Measurements from ENCODE around the gene SPAG17. TPM values are rescaled to one million over a fixed set of nuclear protein-coding genes. Genes with fewer than 3 reads are reported as not detected.

The SPAG17 gene
- total RNA-seq, 1 donor from 2014 or later = 0.52 TPM

DNA sequence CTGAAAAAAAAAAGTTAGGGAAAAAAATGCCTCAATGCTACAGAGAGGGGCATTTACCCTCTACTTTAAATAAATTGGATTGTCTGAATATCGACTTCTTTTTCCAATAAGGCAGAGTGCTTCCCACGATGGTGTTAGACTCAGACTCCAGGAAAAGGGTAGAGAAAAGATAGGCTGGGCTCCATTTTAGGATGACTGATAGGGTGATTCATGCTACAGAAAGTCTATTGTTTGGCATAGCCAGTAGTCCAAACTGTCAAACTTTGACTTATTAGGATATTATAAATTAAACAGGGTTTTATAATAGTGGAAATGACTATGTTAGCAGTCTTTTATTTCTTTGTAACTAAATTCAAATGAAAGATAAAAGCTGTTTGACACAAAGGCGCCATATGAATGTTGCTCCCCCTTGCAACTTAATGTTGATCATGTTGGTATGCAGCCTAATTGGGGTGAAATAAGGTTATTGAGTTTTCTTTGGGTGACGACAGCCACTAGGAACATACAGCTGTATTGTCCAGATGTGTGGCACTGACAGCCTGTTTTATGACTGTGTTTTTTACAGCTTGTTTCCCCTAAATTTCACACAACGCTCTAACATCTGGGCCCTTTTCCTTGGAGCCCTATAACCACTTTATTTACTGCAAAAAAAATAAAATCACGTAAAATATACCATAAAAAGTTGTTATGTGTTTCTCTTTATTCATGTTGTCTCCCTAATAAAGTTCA lies 69.3 kb downstream of the SPAG17 start:
- no peaks in the 10 kb centered on the region for H3K36me3 ChIP-seq (ENCODE audit: control insufficient read depth in 3 of 3, insufficient read depth in 3 of 3, low read length in 3 of 3)
- no peak overlapping the region for H3K9ac ChIP-seq (ENCODE audit: low read depth in 1 of 3, low read length in 3 of 3)
- peak overlapping the region; percentile 20 for H3K27ac ChIP-seq (ENCODE audit: low read depth, low read length)

DNA sequence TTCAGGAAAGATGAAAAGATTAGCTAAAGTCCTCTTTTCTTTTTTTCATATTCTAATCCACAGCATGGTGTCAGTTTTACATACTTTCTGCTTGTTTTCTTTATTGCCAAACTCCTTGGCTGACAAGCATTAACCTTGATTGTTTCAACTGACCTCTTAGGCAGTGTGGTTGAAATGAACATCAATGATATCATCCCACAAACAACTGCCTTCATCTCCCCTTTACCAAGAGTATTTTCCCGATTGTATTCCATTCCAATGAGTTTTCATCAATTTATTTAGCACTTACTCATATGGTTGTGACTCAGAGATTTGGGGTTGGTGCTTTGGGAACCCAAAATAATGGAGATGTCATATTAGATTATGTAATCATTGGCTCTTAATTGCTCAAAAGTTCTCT lies 71.8 kb downstream of the SPAG17 start:
- Histone ChIP-seq H3K4me1 (ENCODE audit: control insufficient read depth in 3 of 3, insufficient read depth in 3 of 3, low read length in 3 of 3) (peaks cover 0 to 6% (median 3%) of the 10 kb centered on the region in 3 donors), H3K4me3 (ENCODE audit: low read length in 3 of 3) (no peak overlapping the region), H3K36me3 (ENCODE audit: control insufficient read depth in 3 of 3, insufficient read depth in 3 of 3, low read length in 3 of 3) (no peaks in the 10 kb centered on the region), H3K9me3 (ENCODE audit: control insufficient read depth in 3 of 3, low read length in 3 of 3) (no peaks in the 10 kb centered on the region), H3K9ac (ENCODE audit: low read depth in 1 of 3, low read length in 3 of 3) (no peak overlapping the region), H3K27me3 (ENCODE audit: control insufficient read depth in 3 of 3, insufficient read depth in 3 of 3, low read length in 3 of 3) (no peaks in the 10 kb centered on the region), H3K27ac (ENCODE audit: low read depth, low read length) (no peak overlapping the region)

More for the DNA sequence above, 69.3 kb downstream of the SPAG17 start:
- H3K9me3 ChIP-seq (ENCODE audit: control insufficient read depth in 3 of 3, low read length in 3 of 3) = no peaks in the 10 kb centered on the region
- no peak overlapping the region for H3K4me3 ChIP-seq (ENCODE audit: low read length in 3 of 3)
- no peaks in the 10 kb centered on the region for H3K27me3 ChIP-seq (ENCODE audit: control insufficient read depth in 3 of 3, insufficient read depth in 3 of 3, low read length in 3 of 3)
- peaks cover 0 to 12% (median 3%) of the 10 kb centered on the region in 3 donors for H3K4me1 ChIP-seq (ENCODE audit: control insufficient read depth in 3 of 3, insufficient read depth in 3 of 3, low read length in 3 of 3)

DNA sequence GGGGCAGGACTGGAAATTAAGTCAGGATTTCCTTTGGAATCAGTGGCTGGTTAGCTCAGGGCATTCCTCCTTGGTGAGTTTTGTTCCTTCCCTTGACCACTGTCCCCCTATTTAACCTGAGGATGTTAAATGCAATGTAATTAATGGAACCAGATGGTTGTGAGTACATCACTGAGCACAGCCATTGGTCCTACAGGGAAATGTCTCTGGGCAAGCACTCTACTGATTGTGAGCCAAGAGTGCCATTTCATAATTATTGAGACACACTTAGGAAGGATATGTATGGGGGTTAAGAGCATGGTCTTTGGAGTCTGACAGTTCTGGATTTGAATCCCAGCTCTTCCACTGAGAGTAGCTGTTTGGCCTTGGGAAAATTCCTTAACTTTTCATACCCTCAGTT lies 74.4 kb downstream of the SPAG17 start:
- H3K9ac ChIP-seq (ENCODE audit: low read depth in 1 of 3, low read length in 3 of 3) = no peak overlapping the region
- no peaks in the 10 kb centered on the region for H3K9me3 ChIP-seq (ENCODE audit: control insufficient read depth in 3 of 3, low read length in 3 of 3)
- no peaks in the 10 kb centered on the region for H3K27me3 ChIP-seq (ENCODE audit: control insufficient read depth in 3 of 3, insufficient read depth in 3 of 3, low read length in 3 of 3)
- no peak overlapping the region for H3K27ac ChIP-seq (ENCODE audit: low read depth, low read length)
- no peaks in the 10 kb centered on the region for H3K4me1 ChIP-seq (ENCODE audit: control insufficient read depth in 3 of 3, insufficient read depth in 3 of 3, low read length in 3 of 3)
- no peaks in the 10 kb centered on the region for H3K36me3 ChIP-seq (ENCODE audit: control insufficient read depth in 3 of 3, insufficient read depth in 3 of 3, low read length in 3 of 3)
- H3K4me3 ChIP-seq (ENCODE audit: low read length in 3 of 3) = no peak overlapping the region

- Histone ChIP-seq H3K27ac (ENCODE audit: low read depth, low read length) (no peak overlapping the region), H3K4me3 (ENCODE audit: low read length in 3 of 3) (no peak overlapping the region), H3K4me1 (ENCODE audit: control insufficient read depth in 3 of 3, insufficient read depth in 3 of 3, low read length in 3 of 3) (peaks cover 0 to 3% (median 0%) of the 10 kb centered on the region in 3 donors)
Observed at GRCh38 chr1:118104951-118105350, 80.1 kb downstream of the SPAG17 start.

GRCh38 chr1:118102445-118102844 lies 82.6 kb downstream of the SPAG17 start:
- H3K4me3 ChIP-seq (ENCODE audit: low read length in 3 of 3) = no peak overlapping the region
- no peaks in the 10 kb centered on the region for H3K9me3 ChIP-seq (ENCODE audit: control insufficient read depth in 3 of 3, low read length in 3 of 3)
- H3K4me1 ChIP-seq (ENCODE audit: control insufficient read depth in 3 of 3, insufficient read depth in 3 of 3, low read length in 3 of 3) = peaks cover 0 to 3% (median 0%) of the 10 kb centered on the region in 3 donors
- H3K27me3 ChIP-seq (ENCODE audit: control insufficient read depth in 3 of 3, insufficient read depth in 3 of 3, low read length in 3 of 3) = no peaks in the 10 kb centered on the region
- H3K27ac ChIP-seq (ENCODE audit: low read depth, low read length) = no peak overlapping the region
- no peak overlapping the region for H3K9ac ChIP-seq (ENCODE audit: low read depth in 1 of 3, low read length in 3 of 3)
- no peaks in the 10 kb centered on the region for H3K36me3 ChIP-seq (ENCODE audit: control insufficient read depth in 3 of 3, insufficient read depth in 3 of 3, low read length in 3 of 3)

More at GRCh38 chr1:118104951-118105350, 80.1 kb downstream of the SPAG17 start:
- Histone ChIP-seq H3K36me3 (ENCODE audit: control insufficient read depth in 3 of 3, insufficient read depth in 3 of 3, low read length in 3 of 3) (no peaks in the 10 kb centered on the region), H3K27me3 (ENCODE audit: control insufficient read depth in 3 of 3, insufficient read depth in 3 of 3, low read length in 3 of 3) (no peaks in the 10 kb centered on the region), H3K9ac (ENCODE audit: low read depth in 1 of 3, low read length in 3 of 3) (no peak overlapping the region), H3K9me3 (ENCODE audit: control insufficient read depth in 3 of 3, low read length in 3 of 3) (no peaks in the 10 kb centered on the region)

GRCh38 chr1:118101999-118102398 lies 83.0 kb downstream of the SPAG17 start:
- Histone ChIP-seq H3K27me3 (ENCODE audit: control insufficient read depth in 3 of 3, insufficient read depth in 3 of 3, low read length in 3 of 3) (no peaks in the 10 kb centered on the region), H3K4me3 (ENCODE audit: low read length in 3 of 3) (no peak overlapping the region), H3K27ac (ENCODE audit: low read depth, low read length) (no peak overlapping the region), H3K9me3 (ENCODE audit: control insufficient read depth in 3 of 3, low read length in 3 of 3) (no peaks in the 10 kb centered on the region), H3K4me1 (ENCODE audit: control insufficient read depth in 3 of 3, insufficient read depth in 3 of 3, low read length in 3 of 3) (peaks cover 0 to 3% (median 0%) of the 10 kb centered on the region in 3 donors), H3K36me3 (ENCODE audit: control insufficient read depth in 3 of 3, insufficient read depth in 3 of 3, low read length in 3 of 3) (no peaks in the 10 kb centered on the region), H3K9ac (ENCODE audit: low read depth in 1 of 3, low read length in 3 of 3) (no peak overlapping the region)

DNA sequence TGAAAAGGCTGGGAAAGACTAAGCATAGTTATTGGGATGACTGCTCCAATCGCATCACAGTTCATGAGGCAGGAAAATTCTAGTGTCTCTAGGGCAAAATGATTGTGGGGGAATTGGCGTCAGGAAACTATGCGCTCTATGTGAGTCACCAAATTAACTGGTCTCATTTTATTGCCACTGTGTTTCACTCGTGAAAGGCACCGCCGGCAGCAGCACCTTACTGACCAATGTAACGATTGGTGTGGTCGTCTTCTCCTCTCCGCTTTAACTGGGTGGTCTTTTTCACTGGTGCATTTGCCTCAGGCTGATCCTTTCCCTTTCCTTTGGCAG lies 83.5 kb downstream of the SPAG17 start:
- Histone ChIP-seq H3K9me3 (ENCODE audit: control insufficient read depth in 3 of 3, low read length in 3 of 3) (no peaks in the 10 kb centered on the region), H3K4me1 (ENCODE audit: control insufficient read depth in 3 of 3, insufficient read depth in 3 of 3, low read length in 3 of 3) (peaks cover 0 to 3% (median 0%) of the 10 kb centered on the region in 3 donors), H3K27me3 (ENCODE audit: control insufficient read depth in 3 of 3, insufficient read depth in 3 of 3, low read length in 3 of 3) (no peaks in the 10 kb centered on the region), H3K36me3 (ENCODE audit: control insufficient read depth in 3 of 3, insufficient read depth in 3 of 3, low read length in 3 of 3) (no peaks in the 10 kb centered on the region), H3K27ac (ENCODE audit: low read depth, low read length) (no peak overlapping the region), H3K4me3 (ENCODE audit: low read length in 3 of 3) (no peak overlapping the region), H3K9ac (ENCODE audit: low read depth in 1 of 3, low read length in 3 of 3) (no peak overlapping the region)

- no peaks in the 10 kb centered on the region for H3K36me3 ChIP-seq (ENCODE audit: control insufficient read depth in 3 of 3, insufficient read depth in 3 of 3, low read length in 3 of 3)
- no peak overlapping the region for H3K9ac ChIP-seq (ENCODE audit: low read depth in 1 of 3, low read length in 3 of 3)
- no peak overlapping the region for H3K27ac ChIP-seq (ENCODE audit: low read depth, low read length)
- no peaks in the 10 kb centered on the region for H3K27me3 ChIP-seq (ENCODE audit: control insufficient read depth in 3 of 3, insufficient read depth in 3 of 3, low read length in 3 of 3)
- no peak overlapping the region for H3K4me3 ChIP-seq (ENCODE audit: low read length in 3 of 3)
- H3K4me1 ChIP-seq (ENCODE audit: control insufficient read depth in 3 of 3, insufficient read depth in 3 of 3, low read length in 3 of 3) = peaks cover 0 to 3% (median 0%) of the 10 kb centered on the region in 3 donors
- no peaks in the 10 kb centered on the region for H3K9me3 ChIP-seq (ENCODE audit: control insufficient read depth in 3 of 3, low read length in 3 of 3)
Observed at GRCh38 chr1:118100686-118101514, 84.1 kb downstream of the SPAG17 start.

DNA sequence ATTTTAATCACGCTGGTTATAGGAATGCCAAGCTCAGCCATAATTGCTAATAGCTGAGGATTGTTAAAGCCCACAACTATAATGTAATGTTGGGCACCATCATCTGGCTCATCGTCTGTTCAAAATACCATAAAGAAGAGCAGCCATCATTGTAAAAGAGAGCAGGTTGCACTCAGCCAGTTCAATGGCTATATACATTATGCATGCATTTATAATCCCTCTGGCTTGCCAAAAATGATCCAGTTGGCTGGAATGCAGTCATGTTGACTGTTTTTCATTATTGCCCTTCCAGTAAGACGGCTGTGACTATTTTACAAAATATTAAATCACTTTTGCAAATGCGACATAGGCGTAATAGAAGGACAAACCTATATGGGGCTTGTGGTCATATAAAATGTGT lies 85.3 kb downstream of the SPAG17 start:
- Histone ChIP-seq H3K4me3 (ENCODE audit: low read length in 3 of 3) (no peak overlapping the region), H3K9ac (ENCODE audit: low read depth in 1 of 3, low read length in 3 of 3) (no peak overlapping the region), H3K27ac (ENCODE audit: low read depth, low read length) (no peak overlapping the region), H3K9me3 (ENCODE audit: control insufficient read depth in 3 of 3, low read length in 3 of 3) (no peaks in the 10 kb centered on the region), H3K4me1 (ENCODE audit: control insufficient read depth in 3 of 3, insufficient read depth in 3 of 3, low read length in 3 of 3) (peaks cover 0 to 3% (median 0%) of the 10 kb centered on the region in 3 donors), H3K27me3 (ENCODE audit: control insufficient read depth in 3 of 3, insufficient read depth in 3 of 3, low read length in 3 of 3) (no peaks in the 10 kb centered on the region), H3K36me3 (ENCODE audit: control insufficient read depth in 3 of 3, insufficient read depth in 3 of 3, low read length in 3 of 3) (no peaks in the 10 kb centered on the region)
